Ishikawa (cell line): ENCODE results near the gene DDX11.
"Not testable (repeated sequence)": the region's sequence is repeated elsewhere in the genome, so short reads cannot be mapped to it uniquely, and the experiment has no call there.

ENCODE experiments used
- CREB1 ChIP-seq: IDR thresholded peaks from 2 replicates; pipeline ENCODE4 v1.6.1; 2012; ENCODE audit warnings: low read depth
- FOXM1 ChIP-seq: IDR thresholded peaks from 2 replicates; pipeline ENCODE4 v1.6.1; 2012; ENCODE audit warnings: low read depth, borderline replicate concordance
- MAX ChIP-seq: IDR thresholded peaks from 2 replicates; pipeline ENCODE4 v1.6.1; 2012
- REST ChIP-seq: IDR thresholded peaks from 2 replicates; pipeline ENCODE4 v1.6.1; 2012; ENCODE audit warnings: low read depth, mild to moderate bottlenecking
- USF1 ChIP-seq: IDR thresholded peaks from 2 replicates; pipeline ENCODE4 v1.6.1; 2012

- not testable (repeated sequence) for TF ChIP-seq MAX, USF1, REST, FOXM1, CREB1
Observed at GRCh38 chr12:31102125-31102524, 28.5 kb downstream of the DDX11 start.
